GM10266 (cell line): Measurements from ENCODE around the gene MRGPRE.

Source experiments
- DNase-seq: peaks from one replicate; pipeline ENCODE4 v3.0.0; 2012; ENCODE audit errors: extremely low spot score
- CTCF ChIP-seq: IDR thresholded peaks from 2 replicates; pipeline ENCODE4 v1.5.1; 2012; ENCODE audit warnings: mild to moderate bottlenecking, low read depth; ENCODE audit not compliant: control insufficient read depth, insufficient read depth; ENCODE audit errors: missing control alignments

Gene MRGPRE

GRCh38 chr11:3237119-3237518 is 4.9 kb upstream of the MRGPRE start:
- DNase-seq = no peak
- TF ChIP-seq CTCF = no peak

GRCh38 chr11:3234846-3235245 is 2.6 kb upstream of the MRGPRE start:
- DNase-seq = no peak
- TF ChIP-seq CTCF = no peak

- DNase-seq = no peak
- no peak for TF ChIP-seq CTCF
Observed at GRCh38 chr11:3232956-3233355, 739 bp upstream of the MRGPRE start.

- peak; percentile 5 for DNase-seq
- no peak for TF ChIP-seq CTCF
Observed at GRCh38 chr11:3231550-3231850, 717 bp downstream of the MRGPRE start.

GRCh38 chr11:3230636-3231549 is 1.3 kb downstream of the MRGPRE start:
- DNase-seq = peak; percentile 12
- no peak for TF ChIP-seq CTCF

GRCh38 chr11:3229673-3230630 is 2.3 kb downstream of the MRGPRE start:
- DNase-seq = peak; percentile 6
- TF ChIP-seq CTCF = no peak
